ENCODE results near the gene TRIM7.

Gene TRIM7

GRCh38 chr5:181235323-181235688 lies 30.3 kb upstream of the TRIM7 start:
- TF ChIP-seq TCF12 (IDR thresholded peaks at IDR 0.05; ENCODE audit: low read depth) (no peak), CREB1 (IDR thresholded peaks at IDR 0.05; ENCODE audit: low read depth) (0 out of 2 replicates have a peak, but pooled peaks have one; percentile 6)

GRCh38 chr5:181234455-181235306 lies 29.7 kb upstream of the TRIM7 start:
- no peak for TF ChIP-seq TEAD4 (IDR thresholded peaks at IDR 0.05)

- no peak for TF ChIP-seq RAD21 (IDR thresholded peaks at IDR 0.05; ENCODE audit: low read depth)
- TF ChIP-seq CREB1 (IDR thresholded peaks at IDR 0.05; ENCODE audit: low read depth): no peak
- no peak for TF ChIP-seq NFIC (IDR thresholded peaks at IDR 0.05)
- TF ChIP-seq FOXM1 (IDR thresholded peaks at IDR 0.05; ENCODE audit: borderline replicate concordance, low read depth): no peak
- no peak for TF ChIP-seq REST (IDR thresholded peaks at IDR 0.05; ENCODE audit: low read depth)
- TF ChIP-seq USF1 (IDR thresholded peaks at IDR 0.05): no peak
- TF ChIP-seq TCF12 (IDR thresholded peaks at IDR 0.05; ENCODE audit: low read depth): no peak
- TF ChIP-seq ZBTB7A (IDR thresholded peaks at IDR 0.05; ENCODE audit: low read depth): no peak
- no peak for TF ChIP-seq TEAD4 (IDR thresholded peaks at IDR 0.05)
- TF ChIP-seq EP300 (IDR thresholded peaks at IDR 0.05; ENCODE audit: borderline replicate concordance): no peak
- TF ChIP-seq YY1 (IDR thresholded peaks at IDR 0.05; ENCODE audit: low read depth): no peak
- no peak for TF ChIP-seq EGR1 (IDR thresholded peaks at IDR 0.05)
- TF ChIP-seq CEBPB (IDR thresholded peaks at IDR 0.05): no peak
- TF ChIP-seq, protein P1, sequence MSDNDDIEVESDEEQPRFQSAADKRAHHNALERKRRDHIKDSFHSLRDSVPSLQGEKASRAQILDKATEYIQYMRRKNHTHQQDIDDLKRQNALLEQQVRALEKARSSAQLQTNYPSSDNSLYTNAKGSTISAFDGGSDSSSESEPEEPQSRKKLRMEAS (IDR thresholded peaks at IDR 0.05): no peak
- no peak for TF ChIP-seq TAF1 (IDR thresholded peaks at IDR 0.05; ENCODE audit: low read depth)
Measured at GRCh38 chr5:181233801-181234454, 28.9 kb upstream of the TRIM7 start.

- TF ChIP-seq FOXM1 (IDR thresholded peaks at IDR 0.05; ENCODE audit: borderline replicate concordance, low read depth) (no peak), NFIC (IDR thresholded peaks at IDR 0.05) (no peak), EGR1 (IDR thresholded peaks at IDR 0.05) (no peak), REST (IDR thresholded peaks at IDR 0.05; ENCODE audit: low read depth) (no peak)
Measured at GRCh38 chr5:181233088-181233800, 28.2 kb upstream of the TRIM7 start.

GRCh38 chr5:181232593-181232992 lies 27.6 kb upstream of the TRIM7 start:
- TF ChIP-seq FOXM1 (IDR thresholded peaks at IDR 0.05; ENCODE audit: borderline replicate concordance, low read depth): no peak
- TF ChIP-seq YY1 (IDR thresholded peaks at IDR 0.05; ENCODE audit: low read depth): no peak
- TF ChIP-seq, protein P1 (IDR thresholded peaks at IDR 0.05): no peak
- no peak for TF ChIP-seq EP300 (IDR thresholded peaks at IDR 0.05; ENCODE audit: borderline replicate concordance)
- no peak for TF ChIP-seq CEBPB (IDR thresholded peaks at IDR 0.05)
- TF ChIP-seq RAD21 (IDR thresholded peaks at IDR 0.05; ENCODE audit: low read depth): no peak
- TF ChIP-seq TEAD4 (IDR thresholded peaks at IDR 0.05): no peak

GRCh38 chr5:181231432-181231831 lies 26.4 kb upstream of the TRIM7 start:
- TF ChIP-seq CREB1 (IDR thresholded peaks at IDR 0.05; ENCODE audit: low read depth) (no peak), ZBTB7A (IDR thresholded peaks at IDR 0.05; ENCODE audit: low read depth) (no peak), RAD21 (IDR thresholded peaks at IDR 0.05; ENCODE audit: low read depth) (no peak), EGR1 (IDR thresholded peaks at IDR 0.05) (no peak)
